CD14-positive monocyte (primary cell): ENCODE measurements around the gene GPX3. TPM values are rescaled to one million over a fixed set of nuclear protein-coding genes. Genes with fewer than 3 reads are reported as not detected.

Experiments used
- DNase-seq, 3 donors: peaks; one replicate each; pipeline ENCODE4 v3.0.0-alpha.2; 2011 to 2022
- H2AFZ ChIP-seq: 2 replicates; pipeline ENCODE4 v1.6.0; 2012; ENCODE audit warnings: mild to moderate bottlenecking, low read depth, low read length, inconsistent platforms; ENCODE audit not compliant: insufficient read depth, poor library complexity, severe bottlenecking
- H3K27ac ChIP-seq, 2 donors: 1 replicate in 1 of 2; 2 replicates in 1 of 2; pipeline ENCODE4 v1.5.1; 2012 to 2013; ENCODE audit warnings: low read length in 2 of 2, control low read depth in 1 of 2, inconsistent platforms in 1 of 2, low read depth in 1 of 2, mild to moderate bottlenecking in 1 of 2
- H3K27me3 ChIP-seq, 2 donors: one replicate each; pipeline versions ENCODE4 v1.6.0 to v1.6.1; 2011 to 2013; ENCODE audit warnings: low read length in 2 of 2; ENCODE audit not compliant: control insufficient read depth in 2 of 2, insufficient read depth in 2 of 2
- H3K36me3 ChIP-seq, 2 donors: replicated peaks in 1 of 2; 1 replicate in 1 of 2; 2 replicates in 1 of 2; pipeline versions ENCODE4 v1.5.1 to v1.6.1; 2012 to 2013; ENCODE audit warnings: low read length in 2 of 2, control low read depth in 1 of 2, inconsistent platforms in 1 of 2, mild to moderate bottlenecking in 1 of 2; ENCODE audit not compliant: insufficient read depth in 2 of 2, control insufficient read depth in 1 of 2
- H3K4me1 ChIP-seq, 2 donors: 1 replicate in 1 of 2; 2 replicates in 1 of 2; pipeline versions ENCODE4 v1.5.1 to v1.6.1; 2012 to 2013; ENCODE audit warnings: low read length in 2 of 2, control low read depth in 1 of 2, inconsistent platforms in 1 of 2, mild to moderate bottlenecking in 1 of 2, moderate library complexity in 1 of 2; ENCODE audit not compliant: insufficient read depth in 2 of 2, control insufficient read depth in 1 of 2
- H3K4me2 ChIP-seq: replicated peaks from 2 replicates; pipeline ENCODE3; 2012; ENCODE audit warnings: low read length, moderate library complexity, mild to moderate bottlenecking; ENCODE audit not compliant: poor library complexity, severe bottlenecking; ENCODE audit errors: extremely low read depth
- H3K4me3 ChIP-seq, 3 experiments: fragments of 200-600 bp in 1 of 3; sonication (generic) in 1 of 3; replicated peaks in 1 of 3; 1 replicate in 2 of 3; 2 replicates in 1 of 3; pipeline ENCODE4 v1.5.1; 2011 to 2013; ENCODE audit warnings: low read length in 3 of 3, mild to moderate bottlenecking in 3 of 3, control low read depth in 2 of 3, low read depth in 2 of 3, inconsistent platforms in 1 of 3, moderate library complexity in 1 of 3
- H3K79me2 ChIP-seq: 2 replicates; pipeline ENCODE4 v1.6.0; 2012; ENCODE audit warnings: mild to moderate bottlenecking, control low read depth, inconsistent platforms, low read length, moderate library complexity; ENCODE audit not compliant: insufficient read depth
- H3K9ac ChIP-seq: 2 replicates; pipeline ENCODE4 v1.6.0; 2017; ENCODE audit warnings: low read length, mild to moderate bottlenecking; ENCODE audit not compliant: insufficient read depth, poor library complexity, severe bottlenecking
- H3K9me3 ChIP-seq, 2 donors: replicated peaks in 1 of 2; 1 replicate in 1 of 2; 2 replicates in 1 of 2; pipeline versions ENCODE4 v1.5.1 to v1.6.1; 2012 to 2013; ENCODE audit warnings: low read length in 2 of 2, control low read depth in 1 of 2; ENCODE audit not compliant: control insufficient read depth in 1 of 2, insufficient read depth in 1 of 2
- H4K20me1 ChIP-seq: 2 replicates; pipeline ENCODE4 v1.6.0; 2012; ENCODE audit warnings: mild to moderate bottlenecking, low read length, control low read depth, moderate library complexity; ENCODE audit not compliant: insufficient read depth
- H3K27ac Mint-ChIP-seq, 7 donors: one replicate each; pipeline ENCODE4 v1.8.0; 2020; ENCODE audit warnings: mild to moderate bottlenecking in 7 of 7, mixed read lengths in 7 of 7, moderate library complexity in 6 of 7, inconsistent platforms in 2 of 7
- H3K27me3 Mint-ChIP-seq, 3 donors: one replicate each; pipeline ENCODE4 v1.8.0; 2021 to 2022; ENCODE audit warnings: low read depth in 3 of 3, mild to moderate bottlenecking in 3 of 3, mixed read lengths in 3 of 3, moderate library complexity in 3 of 3, inconsistent platforms in 1 of 3
- H3K36me3 Mint-ChIP-seq, 2 donors: one replicate each; pipeline ENCODE4 v1.8.0; 2020; ENCODE audit warnings: mixed read lengths in 2 of 2, inconsistent platforms in 1 of 2, mild to moderate bottlenecking in 1 of 2
- H3K4me1 Mint-ChIP-seq: one replicate; pipeline ENCODE4 v1.8.0; 2020; ENCODE audit warnings: mild to moderate bottlenecking, mixed read lengths
- H3K4me3 Mint-ChIP-seq, 2 donors: one replicate each; pipeline ENCODE4 v1.8.0; 2020; ENCODE audit warnings: mild to moderate bottlenecking in 2 of 2, mixed read lengths in 2 of 2, moderate library complexity in 1 of 2
- H3K9me3 Mint-ChIP-seq, 7 donors: one replicate each; pipeline ENCODE4 v1.8.0; 2020 to 2022; ENCODE audit warnings: mixed read lengths in 7 of 7, mild to moderate bottlenecking in 6 of 7, moderate library complexity in 6 of 7, inconsistent platforms in 2 of 7
- WGBS: methylation state at CpG from one replicate; pipeline ENCODE4 v1.1.5; 2013; ENCODE audit warnings: missing lambda C conversion rate; ENCODE audit not compliant: insufficient coverage; 5-methylcytosine and 5-hydroxymethylcytosine counted together
- intact Hi-C, 2 donors: fragments of 100-400 bp; cut with micrococcal nuclease; formaldehyde crosslinking; loops; one replicate each; pipeline versions ENCODE4 v1.15.0 to v1.15.1; 2023
- polyA plus RNA-seq, 3 donors: library from polyadenylated mRNA; depleted of rRNA in 1 of 3; unstranded in 2 of 3; stranded (reverse) in 1 of 3; fragments of 300-500 nt in 2 of 3; fragments of >200 nt in 1 of 3; fragmentation: Illumina TruSeq in 2 of 3; gene quantifications; 1 replicate in 2 of 3; 2 replicates in 1 of 3; pipeline ENCODE4 v1.2.3, GENCODE V29; 2012 to 2021
- TF ChIP-seq, protein P1 (sequence below): fragments of 200-600 bp; IDR thresholded peaks from one replicate; pipeline ENCODE4 v1.8.0; 2022; ENCODE audit warnings: antibody characterized with exemption, mild to moderate bottlenecking

The GPX3 gene
- polyA plus RNA-seq, 3 donors = 3.5 to 12.7 (median 3.8) TPM

GRCh38 chr5:151041577-151042268 lies 21.3 kb downstream of the GPX3 start:
- TF ChIP-seq, protein P1, sequence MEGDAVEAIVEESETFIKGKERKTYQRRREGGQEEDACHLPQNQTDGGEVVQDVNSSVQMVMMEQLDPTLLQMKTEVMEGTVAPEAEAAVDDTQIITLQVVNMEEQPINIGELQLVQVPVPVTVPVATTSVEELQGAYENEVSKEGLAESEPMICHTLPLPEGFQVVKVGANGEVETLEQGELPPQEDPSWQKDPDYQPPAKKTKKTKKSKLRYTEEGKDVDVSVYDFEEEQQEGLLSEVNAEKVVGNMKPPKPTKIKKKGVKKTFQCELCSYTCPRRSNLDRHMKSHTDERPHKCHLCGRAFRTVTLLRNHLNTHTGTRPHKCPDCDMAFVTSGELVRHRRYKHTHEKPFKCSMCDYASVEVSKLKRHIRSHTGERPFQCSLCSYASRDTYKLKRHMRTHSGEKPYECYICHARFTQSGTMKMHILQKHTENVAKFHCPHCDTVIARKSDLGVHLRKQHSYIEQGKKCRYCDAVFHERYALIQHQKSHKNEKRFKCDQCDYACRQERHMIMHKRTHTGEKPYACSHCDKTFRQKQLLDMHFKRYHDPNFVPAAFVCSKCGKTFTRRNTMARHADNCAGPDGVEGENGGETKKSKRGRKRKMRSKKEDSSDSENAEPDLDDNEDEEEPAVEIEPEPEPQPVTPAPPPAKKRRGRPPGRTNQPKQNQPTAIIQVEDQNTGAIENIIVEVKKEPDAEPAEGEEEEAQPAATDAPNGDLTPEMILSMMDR = no peak
- Mint-ChIP-seq H3K4me1 (no peaks in the 10 kb centered on the region), H3K4me3 (no peak overlapping the region), H3K36me3 (peaks cover 95 to 98% of the 10 kb centered on the region in 2 donors), H3K9me3 (no peaks in the 10 kb centered on the region), H3K27me3 (peaks cover 0 to 1% (median 1%) of the 10 kb centered on the region in 3 donors), H3K27ac (peak overlapping the region in 3 of 7 donors; percentile 6 to 36 (median 10))
- Histone ChIP-seq H3K4me1 (no peaks in the 10 kb centered on the region), H3K79me2 (no peaks in the 10 kb centered on the region), H3K9ac (no peak overlapping the region), H3K4me2 (no peak overlapping the region), H4K20me1 (peaks cover 86% of the 10 kb centered on the region), H3K27ac (no peak overlapping the region), H3K27me3 (no peaks in the 10 kb centered on the region), H3K9me3 (no peaks in the 10 kb centered on the region), H2AFZ (no peak overlapping the region), H3K36me3 (peaks cover 95 to 100% of the 10 kb centered on the region in 2 donors), H3K4me3 (no peak overlapping the region)
- DNase-seq = no peak
- intact Hi-C loops = no loop called here
- 97% methylated on average over 4 of the region's 11 CpGs for WGBS

DNA sequence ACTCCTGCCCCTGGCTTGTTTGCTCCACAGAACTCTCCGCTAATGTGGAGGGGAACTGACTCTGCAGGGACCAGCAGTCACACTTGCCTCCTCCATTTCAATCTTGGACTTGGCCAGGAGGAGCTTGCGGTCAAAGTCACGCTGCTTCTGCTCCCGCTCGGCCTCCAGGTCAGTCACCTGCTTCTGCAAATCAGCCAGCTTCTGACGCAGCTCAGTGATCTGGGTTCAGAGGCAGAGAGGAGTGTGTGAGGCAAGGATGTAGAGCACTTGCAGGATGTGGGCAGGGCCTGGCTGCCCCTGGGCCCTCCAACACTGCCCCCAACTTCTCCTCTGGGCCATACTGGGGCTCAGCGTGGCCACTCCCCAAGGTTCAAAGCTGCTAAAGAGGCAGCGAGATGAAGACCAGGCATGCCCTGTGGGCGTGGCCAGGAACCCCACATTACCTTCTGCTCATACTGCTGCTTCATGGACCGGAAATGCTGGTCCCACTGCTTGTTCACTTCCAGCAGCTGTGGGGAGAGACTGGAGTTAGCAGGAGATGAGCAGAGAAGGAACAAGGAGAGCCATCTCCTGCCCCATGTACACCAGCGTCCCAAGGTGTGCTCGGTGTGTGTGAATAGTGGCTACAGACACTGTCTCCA lies 22.2 kb downstream of the GPX3 start:
- TF ChIP-seq, protein P1 = no peak
- H3K36me3 ChIP-seq = peaks cover 95 to 100% of the 10 kb centered on the region in 2 donors
- no peak overlapping the region for H3K4me3 ChIP-seq
- no peaks in the 10 kb centered on the region for H3K9me3 Mint-ChIP-seq
- H2AFZ ChIP-seq = no peak overlapping the region
- H3K4me1 ChIP-seq = no peaks in the 10 kb centered on the region
- no peak overlapping the region for H3K4me2 ChIP-seq
- H3K9me3 ChIP-seq = no peaks in the 10 kb centered on the region
- H3K27ac Mint-ChIP-seq = peak overlapping the region in 1 of 7 donors; percentile 23
- no peak overlapping the region for H3K9ac ChIP-seq
- H3K27ac ChIP-seq = no peak overlapping the region
- H4K20me1 ChIP-seq = peaks cover 88% of the 10 kb centered on the region
- H3K4me1 Mint-ChIP-seq = no peaks in the 10 kb centered on the region
- H3K36me3 Mint-ChIP-seq = peaks cover 95 to 98% of the 10 kb centered on the region in 2 donors
- no peak overlapping the region for H3K4me3 Mint-ChIP-seq
- 90% methylated on average over 10 of the region's 12 CpGs for WGBS
- intact Hi-C loops = no loop called here
- no peaks in the 10 kb centered on the region for H3K27me3 ChIP-seq
- DNase-seq = no peak
- no peaks in the 10 kb centered on the region for H3K79me2 ChIP-seq
- peaks cover 0 to 1% (median 1%) of the 10 kb centered on the region in 3 donors for H3K27me3 Mint-ChIP-seq
